MM.1S (cell line): ENCODE measurements around the gene NPSR1.

Experiments used
- CTCF ChIP-seq: fragments of 300-600 bp; sonication (generic); IDR thresholded peaks from 2 replicates; pipeline ENCODE4 v1.5.1; 2016; ENCODE audit warnings: antibody characterized with exemption, low read length, mixed read lengths
- EZH2 ChIP-seq: fragments of 300-600 bp; sonication (generic); optimal IDR thresholded peaks from 2 replicates; pipeline ENCODE3; 2017; ENCODE audit warnings: low read depth, mild to moderate bottlenecking, antibody characterized with exemption, low read length, mixed read lengths
- EZH2phosphoT487 ChIP-seq: fragments of 300-600 bp; sonication (generic); IDR thresholded peaks from 2 replicates; pipeline ENCODE4 v1.6.1; 2018; ENCODE audit warnings: antibody characterized with exemption, low read length

- TF ChIP-seq CTCF (peak; percentile 77), EZH2phosphoT487 (no peak), EZH2 (no peak)
Observed at GRCh38 chr7:34823650-34824258, 165.7 kb downstream of the NPSR1 start.
